Non-pigmented ciliary epithelial cell (primary cell): ENCODE measurements around the gene ABCC4.

Source experiments
- DNase-seq: peaks from one replicate; pipeline ENCODE4 v3.0.0-alpha.2; 2010; ENCODE audit warnings: low read depth

Gene ABCC4

GRCh38 chr13:95113601-95114000 is 187.7 kb downstream of the ABCC4 start:
- DNase-seq: no peak

GRCh38 chr13:95112883-95113282 is 188.4 kb downstream of the ABCC4 start:
- no peak for DNase-seq

DNA sequence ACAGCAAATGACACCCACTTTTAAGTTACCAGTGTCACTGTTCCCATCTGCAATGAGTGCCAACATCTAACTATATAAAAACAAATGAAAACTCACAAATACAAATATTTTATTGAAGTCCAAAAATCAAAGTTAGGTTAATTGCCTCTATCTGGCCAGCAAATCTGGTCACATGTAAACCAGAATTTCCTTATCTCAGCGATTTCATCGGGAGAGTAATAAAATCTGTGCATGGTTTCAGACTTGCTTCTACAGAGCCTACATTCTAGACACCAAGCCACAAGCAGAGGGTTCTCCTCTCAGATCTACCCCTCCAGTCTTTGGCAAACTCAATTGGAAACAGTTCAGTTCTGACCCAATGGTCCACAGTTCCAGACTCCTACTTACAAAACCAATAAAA is 189.6 kb downstream of the ABCC4 start:
- no peak for DNase-seq

GRCh38 chr13:95106562-95106961 is 194.7 kb downstream of the ABCC4 start:
- DNase-seq: no peak

DNA sequence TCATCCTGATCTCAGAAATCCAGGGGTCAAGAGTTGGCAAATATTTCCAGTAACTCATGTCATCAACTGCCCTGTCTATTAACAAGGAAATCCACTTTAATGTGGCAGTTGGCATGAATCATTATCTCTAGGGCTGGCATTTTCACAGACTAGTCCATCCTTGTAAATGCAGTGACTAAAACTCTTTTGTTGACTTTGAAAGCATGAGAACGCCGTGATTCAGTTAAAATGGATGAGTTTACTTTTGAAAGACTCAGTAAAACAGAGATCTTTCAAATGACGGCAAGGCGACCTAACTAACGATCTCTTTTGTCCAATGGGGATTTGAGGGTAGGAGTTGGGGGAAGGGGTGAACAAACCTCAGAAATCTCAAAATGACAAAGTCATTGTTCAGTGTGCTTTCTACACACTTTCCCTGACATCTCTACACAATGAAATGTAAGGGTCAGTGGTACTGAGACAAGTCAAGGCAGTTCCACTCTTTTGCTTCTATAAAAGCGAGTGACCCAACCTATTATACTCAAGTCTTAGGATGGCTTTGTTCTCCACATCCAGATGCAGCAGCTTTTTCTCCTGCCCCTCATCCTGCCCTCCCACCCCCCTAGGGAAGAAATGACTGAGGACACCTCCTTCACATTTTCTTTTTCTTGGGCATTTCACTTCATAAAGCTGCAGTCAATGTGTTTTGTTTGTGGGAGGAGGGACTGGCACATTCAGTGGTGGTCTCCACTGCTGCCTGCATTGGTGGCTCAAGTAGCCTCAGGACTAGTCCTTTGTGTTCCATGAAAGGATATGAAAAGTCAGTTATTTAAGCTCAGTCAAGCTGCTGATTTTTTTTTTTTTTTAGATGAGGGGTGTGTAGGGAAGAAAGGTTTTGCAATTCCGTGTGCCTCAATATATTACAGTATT is 200.5 kb downstream of the ABCC4 start:
- DNase-seq: no peak

- DNase-seq: peak; percentile 46
Observed at GRCh38 chr13:95099541-95099940, 201.7 kb downstream of the ABCC4 start.

DNA sequence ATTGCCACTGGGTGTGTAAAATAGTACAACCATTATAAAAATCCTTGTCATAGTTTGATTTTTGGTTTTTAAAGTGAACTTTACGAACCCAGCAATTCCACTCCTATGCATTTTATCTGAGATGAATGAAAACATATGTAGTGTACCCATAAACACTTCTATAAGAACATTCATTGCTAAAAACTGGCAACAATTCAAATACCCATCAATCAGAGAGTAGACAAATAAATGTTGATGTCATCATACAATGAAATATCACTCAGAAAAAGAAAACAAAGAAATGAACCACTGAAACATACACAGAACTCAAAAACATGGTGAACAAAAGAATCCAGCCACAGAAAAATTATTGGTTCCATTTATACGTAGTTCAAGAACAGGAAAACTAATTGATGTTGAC is 202.3 kb downstream of the ABCC4 start:
- no peak for DNase-seq

- no peak for DNase-seq
Observed at GRCh38 chr13:95091755-95092154, 209.5 kb downstream of the ABCC4 start.

DNA sequence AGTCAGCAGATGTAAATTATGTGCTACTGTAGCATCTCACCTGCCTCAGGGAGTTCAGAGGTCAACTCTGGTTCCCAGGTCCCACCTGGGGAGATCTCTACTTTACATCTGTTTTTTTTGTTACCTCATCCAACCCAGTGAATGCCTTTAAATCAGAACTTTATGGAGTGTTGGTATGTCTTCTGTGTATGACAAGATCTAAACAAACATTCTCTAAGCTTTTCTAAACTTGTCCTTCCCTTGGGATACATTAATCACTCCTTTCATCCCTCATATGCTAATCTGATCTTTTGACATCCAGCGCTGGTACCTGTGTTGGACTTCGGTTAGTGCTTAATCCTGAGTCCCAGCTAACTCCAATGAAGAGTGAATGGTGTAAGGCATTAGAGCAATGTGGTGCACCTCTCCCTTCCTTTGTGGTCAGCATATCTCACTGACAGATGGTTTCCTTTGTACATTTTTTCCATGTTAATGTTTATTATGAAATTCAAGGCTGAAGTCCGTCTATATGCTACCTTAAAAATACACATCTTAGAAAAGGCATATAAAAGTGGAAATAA is 213.4 kb downstream of the ABCC4 start:
- peak; percentile 55 for DNase-seq

GRCh38 chr13:95086761-95087160 is 214.5 kb downstream of the ABCC4 start:
- DNase-seq: no peak

GRCh38 chr13:95083758-95084157 is 217.5 kb downstream of the ABCC4 start:
- peak; percentile 55 for DNase-seq

DNA sequence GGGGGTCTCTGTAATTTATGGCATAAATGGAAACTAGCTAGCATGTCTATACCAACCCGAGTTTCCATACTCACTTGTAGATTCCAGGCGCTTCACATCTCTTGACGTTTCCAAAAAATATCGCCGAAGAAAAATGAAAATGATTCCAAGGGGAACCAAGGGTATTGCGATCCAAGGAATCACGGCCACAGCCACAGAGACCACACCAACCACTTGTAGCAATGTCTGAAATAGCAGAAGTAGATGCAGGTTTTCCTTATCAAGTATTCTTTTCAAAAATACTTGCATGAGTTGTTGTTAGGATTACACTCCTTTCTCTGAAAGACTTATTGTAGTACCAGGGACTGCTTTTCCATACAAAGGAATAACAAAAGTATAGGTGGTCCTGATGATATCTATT is 218.2 kb downstream of the ABCC4 start:
- no peak for DNase-seq

- no peak for DNase-seq
Observed at GRCh38 chr13:95075506-95075905, 225.7 kb downstream of the ABCC4 start.

DNA sequence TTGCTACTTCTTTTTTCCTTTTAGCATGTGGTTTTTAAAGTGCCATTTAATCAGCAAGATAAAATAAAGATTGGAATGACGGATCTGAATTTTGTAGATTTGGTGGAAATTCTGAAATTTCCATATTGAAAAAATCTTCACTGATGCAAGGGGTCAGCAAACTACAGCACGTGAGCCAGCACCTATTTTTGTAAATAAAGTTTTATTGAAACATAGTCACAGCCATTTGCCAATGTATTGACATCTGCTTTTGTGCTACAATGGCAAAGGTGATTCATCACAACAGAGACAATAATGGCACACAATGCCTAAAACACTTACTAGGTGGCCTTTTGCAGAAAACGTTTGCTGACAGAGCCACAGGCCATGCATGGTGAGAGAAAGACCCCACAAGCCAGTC is 226.4 kb downstream of the ABCC4 start:
- DNase-seq: no peak

DNA sequence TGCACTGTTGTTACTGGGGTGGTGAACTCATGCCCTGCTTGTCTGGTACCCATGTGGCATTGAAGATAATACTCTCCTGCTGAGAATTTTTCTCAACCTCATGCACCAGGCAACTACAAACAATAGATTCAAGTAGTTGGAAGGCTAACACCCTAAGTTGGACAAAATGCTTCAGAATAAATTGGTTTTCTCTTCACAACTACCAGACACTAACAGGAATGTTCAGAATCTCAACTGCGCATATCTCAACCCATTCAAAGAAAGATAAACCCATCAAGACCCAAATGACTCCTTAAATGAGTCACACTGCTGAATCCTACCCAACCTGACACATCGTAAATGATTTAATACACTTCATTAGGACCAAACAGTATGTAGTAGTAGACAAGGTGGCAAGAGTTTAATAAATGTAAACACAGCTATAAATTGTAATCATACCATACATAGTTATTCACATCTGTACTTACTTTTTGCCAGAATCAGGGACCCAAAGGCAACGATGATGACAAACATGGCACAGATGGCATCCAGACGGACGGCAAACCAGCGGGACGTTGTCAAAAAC is 227.4 kb downstream of the ABCC4 start:
- DNase-seq: peak; percentile 3

- no peak for DNase-seq
Observed at GRCh38 chr13:95067303-95067702, 233.9 kb downstream of the ABCC4 start.

DNA sequence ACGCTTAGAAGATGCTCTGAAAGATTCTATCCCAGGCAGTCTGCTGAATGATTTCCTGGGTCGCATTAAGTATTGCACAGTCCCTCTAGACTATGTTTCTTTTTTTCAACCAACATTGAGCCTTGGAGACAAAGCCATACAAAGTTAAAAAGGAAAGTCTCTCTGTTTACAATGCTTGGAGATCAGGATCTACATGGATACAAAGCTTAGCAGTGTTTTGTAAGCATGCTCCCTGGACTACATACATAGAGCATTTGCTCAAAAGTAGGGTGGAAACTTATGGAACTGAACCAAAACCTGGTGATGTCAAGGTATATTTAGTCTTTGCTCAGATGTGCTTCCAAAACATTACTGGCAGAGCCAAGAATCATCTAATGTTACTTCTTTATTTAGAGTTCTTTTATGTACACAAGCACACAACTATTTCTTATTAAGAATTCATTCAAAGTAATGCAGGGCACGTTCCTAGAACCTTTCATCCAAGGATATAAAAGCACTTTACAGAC is 241.2 kb downstream of the ABCC4 start:
- DNase-seq: no peak

DNA sequence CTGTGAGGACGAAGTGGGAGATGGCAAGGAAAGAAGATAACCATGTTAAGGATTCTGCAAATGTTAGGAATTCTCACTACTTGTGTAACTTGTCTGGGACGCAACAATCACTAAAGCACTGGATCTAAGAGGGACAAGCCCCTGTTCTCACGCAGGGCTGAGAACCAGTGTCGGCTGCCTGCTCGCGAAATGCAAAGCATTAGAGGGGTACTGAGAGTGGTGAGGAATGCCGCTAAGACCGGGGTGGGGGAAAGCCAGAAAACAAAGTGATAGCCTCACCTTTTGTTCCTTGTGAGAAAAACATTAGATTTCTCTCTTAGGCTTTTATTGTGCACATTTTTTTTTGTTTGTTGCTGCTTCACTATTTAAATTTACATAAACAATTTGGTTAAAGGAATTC is 241.9 kb downstream of the ABCC4 start:
- DNase-seq: no peak

DNA sequence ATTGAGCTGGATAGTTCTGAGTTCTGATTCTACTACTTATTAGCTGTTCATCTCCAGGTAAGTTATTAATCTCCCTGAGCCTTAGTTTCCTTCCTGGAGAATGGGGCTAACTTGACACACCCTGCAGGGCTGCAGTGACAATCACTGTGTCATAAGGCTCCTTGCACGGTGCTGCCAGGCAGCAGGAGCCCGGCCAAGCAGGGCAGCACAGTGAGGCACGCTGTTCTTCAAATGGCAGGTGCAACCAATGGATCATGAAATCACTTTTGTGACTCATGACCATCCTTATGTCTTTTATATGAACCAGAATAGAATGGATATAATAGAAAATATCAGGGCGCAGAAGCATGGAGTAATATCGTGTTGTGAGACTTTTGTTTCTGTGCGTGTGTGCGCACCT is 242.6 kb downstream of the ABCC4 start:
- no peak for DNase-seq

DNA sequence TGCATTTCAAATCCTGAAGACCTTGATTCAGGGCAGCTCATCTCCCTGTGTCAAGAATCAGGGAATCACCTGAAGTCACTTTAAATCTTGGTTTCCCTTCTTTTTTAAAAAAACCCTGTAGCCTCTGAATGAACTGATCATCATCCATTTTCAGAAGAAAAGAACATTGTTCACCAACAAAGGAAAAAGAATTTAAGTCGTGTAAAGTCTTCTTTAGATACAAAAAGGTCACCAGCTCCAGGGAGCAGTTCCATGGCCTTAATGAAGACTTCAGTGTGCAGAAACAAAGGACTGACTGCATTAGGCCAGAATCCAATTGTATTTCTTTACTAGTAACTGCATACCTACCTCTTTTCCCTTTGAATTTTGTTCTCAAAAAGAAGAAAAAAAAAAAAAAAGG is 245.0 kb downstream of the ABCC4 start:
- no peak for DNase-seq

DNA sequence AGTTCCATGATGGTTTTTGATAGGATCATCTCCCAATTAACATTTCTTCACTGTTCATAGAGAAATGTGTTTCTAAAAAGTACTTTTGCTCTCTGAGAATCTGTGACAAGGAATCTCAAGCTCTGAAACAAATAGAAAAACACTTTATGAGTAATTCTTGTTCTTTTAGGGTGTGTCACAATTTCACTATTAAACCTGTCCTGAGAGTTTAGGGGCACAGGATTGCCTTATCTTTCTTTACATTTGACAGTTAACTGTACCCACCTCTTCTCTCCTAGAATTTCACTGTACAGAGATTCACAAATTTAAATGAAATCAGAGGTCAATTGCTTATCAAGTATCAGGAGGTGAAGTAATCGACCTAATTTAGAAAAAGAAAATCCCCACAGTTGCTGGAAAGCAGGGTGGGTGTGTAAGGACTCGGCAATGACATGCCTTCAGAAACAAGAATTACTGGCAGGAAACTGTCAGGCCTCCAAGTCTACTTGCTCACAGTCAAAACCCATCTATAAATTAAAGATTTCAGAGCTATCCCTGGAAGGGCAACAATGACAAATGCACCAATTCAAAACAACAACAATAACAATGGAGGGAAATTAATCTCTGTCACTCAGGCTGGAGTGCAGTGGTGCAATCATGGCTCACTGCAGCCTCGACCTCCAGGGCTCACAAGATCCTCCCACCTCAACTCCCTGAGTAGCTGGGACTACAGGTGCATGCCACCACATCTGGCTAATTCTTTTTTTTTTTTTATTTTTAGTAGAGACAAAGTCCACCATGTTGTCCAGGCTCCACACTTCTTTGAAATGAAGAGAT is 250.2 kb downstream of the ABCC4 start:
- DNase-seq: no peak

GRCh38 chr13:95049772-95050171 is 251.5 kb downstream of the ABCC4 start:
- DNase-seq: no peak
